OCI-M2 (cell line): ENCODE measurements around the gene SELENOP.
"Not testable (repeated sequence)": the region's sequence is repeated elsewhere in the genome, so short reads cannot be mapped to it uniquely, and the experiment has no call there.

Source experiments
- DNase-seq: peaks from one replicate; lab custom pipeline; 2025; ENCODE audit not compliant: unreplicated experiment; lab: John Stamatoyannopoulos, UW

SELENOP gene, protein sequence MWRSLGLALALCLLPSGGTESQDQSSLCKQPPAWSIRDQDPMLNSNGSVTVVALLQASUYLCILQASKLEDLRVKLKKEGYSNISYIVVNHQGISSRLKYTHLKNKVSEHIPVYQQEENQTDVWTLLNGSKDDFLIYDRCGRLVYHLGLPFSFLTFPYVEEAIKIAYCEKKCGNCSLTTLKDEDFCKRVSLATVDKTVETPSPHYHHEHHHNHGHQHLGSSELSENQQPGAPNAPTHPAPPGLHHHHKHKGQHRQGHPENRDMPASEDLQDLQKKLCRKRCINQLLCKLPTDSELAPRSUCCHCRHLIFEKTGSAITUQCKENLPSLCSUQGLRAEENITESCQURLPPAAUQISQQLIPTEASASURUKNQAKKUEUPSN

DNA sequence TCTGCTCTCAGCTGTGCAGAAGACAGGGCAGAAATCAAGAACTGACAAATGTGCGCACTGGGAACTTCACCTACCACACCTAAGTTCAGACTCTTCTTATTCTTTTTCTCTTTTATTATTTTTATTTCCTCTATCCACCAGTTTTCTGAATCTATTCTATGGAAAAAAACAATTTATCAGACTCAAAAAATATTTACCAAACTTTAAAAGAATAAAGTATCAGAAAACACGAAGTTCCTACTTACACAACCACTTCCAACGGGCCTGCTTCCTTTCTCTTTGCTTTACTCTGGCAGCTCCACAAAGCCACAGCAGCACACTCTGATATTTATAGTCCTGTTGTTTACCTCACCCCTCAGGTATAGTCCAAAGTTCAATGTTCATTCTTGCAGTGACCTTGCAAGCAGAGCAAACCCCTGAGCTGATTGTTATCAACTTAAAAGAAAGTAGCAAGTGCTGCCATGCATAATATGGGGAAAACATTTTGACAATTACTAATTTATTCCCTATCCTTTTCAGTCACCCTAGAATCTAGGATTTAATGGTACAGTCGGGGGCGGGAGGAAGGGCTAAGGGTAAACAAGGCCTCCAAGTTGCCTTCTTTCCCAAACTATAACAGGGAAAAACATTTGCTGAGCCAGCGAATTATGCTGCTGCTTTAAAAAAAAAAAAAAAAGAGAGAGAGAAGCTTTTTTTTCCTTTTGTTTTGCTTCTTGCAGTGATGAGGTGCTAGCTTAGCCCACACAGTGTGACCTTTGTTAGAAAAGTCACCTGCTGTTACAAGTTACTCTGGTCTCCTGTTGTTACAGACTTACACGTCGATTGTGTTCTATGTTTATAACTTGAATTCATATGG is at the start of gene SELENOP:
Gene SELENOP (minus strand): TSS at position 302 of the 856 bp plus-strand sequence. CDS start 3,539 bp downstream, outside the sequence.
- DNase-seq = no peak

DNA sequence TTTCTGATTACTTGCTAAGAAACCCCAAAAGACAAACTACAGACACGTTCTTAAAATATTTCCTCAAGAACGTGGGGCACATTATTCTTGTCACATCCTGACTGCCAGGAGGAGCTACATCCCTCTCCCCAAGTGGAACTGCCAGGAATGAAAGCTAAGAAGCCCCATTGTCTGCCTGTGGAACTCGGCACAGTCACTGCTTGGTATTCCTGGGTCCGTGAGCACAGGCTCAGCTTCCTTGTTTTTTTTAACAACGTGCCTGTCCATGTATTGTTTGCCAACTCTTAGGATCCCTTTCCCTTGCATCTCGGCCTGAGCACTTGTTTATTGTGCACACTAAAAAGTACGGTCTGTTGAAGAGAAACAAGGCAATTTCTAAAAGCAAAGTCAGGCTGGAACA is 47.0 kb upstream of the SELENOP start:
- DNase-seq = no peak

DNA sequence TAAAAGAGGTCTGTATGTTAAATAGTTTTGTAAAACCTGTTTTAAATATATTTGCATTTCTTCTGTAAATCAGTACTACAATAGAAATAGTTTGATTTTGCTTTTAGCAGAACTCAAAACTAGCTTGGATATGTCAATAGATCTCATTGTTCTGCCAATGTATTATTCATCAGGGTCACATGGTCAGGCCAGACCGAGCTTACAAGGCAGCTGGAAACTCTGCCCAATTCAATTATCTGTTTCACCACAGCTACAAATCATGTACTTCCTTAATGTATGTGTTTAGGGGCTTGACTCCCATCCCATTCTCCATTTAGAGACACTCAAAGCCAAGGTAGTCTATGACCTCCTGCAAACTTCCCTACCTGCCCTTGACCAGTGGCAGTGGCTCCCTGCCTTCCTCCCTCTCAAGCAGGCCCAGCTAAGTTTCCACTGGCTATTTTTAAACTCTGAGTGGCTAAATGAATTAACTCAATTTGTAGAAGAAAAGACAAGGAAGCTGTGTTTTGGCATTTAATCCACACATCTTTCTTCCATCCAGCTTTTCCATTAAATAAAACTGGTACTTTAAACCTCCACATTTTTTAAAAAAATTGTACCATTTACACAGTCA is 46.4 kb upstream of the SELENOP start:
- no peak for DNase-seq

DNA sequence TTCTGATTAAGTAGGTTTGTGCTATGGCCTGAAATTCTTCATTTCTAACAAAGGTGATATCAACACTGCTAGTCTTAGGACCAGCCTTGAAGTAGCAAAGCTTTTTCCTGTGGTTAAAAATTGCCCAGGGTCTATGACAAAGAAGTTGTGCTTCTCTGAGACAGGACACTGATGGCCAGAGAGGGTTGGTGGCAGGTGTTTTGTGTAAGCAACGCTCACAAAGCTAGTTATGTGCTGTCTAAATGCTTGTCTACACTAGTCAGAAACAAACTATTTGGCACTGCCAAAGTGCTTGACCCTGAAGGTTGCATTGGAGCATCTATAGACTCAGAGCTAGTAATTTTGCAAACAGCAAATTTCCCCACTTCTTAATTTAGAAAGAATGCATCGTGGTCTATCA is 44.1 kb upstream of the SELENOP start:
- DNase-seq = no peak

DNA sequence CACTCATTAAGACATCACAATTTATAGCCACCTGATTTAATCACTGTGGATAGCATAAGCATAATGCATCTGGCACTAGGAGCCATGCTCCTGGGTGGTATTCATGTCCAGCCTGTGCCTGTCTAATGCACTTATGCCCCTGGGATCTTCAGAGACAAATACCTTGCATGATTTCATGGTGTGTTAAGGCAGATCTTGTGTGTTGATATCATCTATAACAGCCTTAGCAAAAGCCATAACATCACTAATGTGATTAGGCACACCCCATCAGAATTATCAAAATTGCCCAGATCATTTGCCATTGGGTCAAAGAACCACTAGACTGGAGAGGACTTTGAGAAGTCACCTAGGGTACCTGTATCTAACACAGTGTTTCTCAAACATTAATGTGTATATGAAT is 43.7 kb upstream of the SELENOP start:
- DNase-seq = no peak

DNA sequence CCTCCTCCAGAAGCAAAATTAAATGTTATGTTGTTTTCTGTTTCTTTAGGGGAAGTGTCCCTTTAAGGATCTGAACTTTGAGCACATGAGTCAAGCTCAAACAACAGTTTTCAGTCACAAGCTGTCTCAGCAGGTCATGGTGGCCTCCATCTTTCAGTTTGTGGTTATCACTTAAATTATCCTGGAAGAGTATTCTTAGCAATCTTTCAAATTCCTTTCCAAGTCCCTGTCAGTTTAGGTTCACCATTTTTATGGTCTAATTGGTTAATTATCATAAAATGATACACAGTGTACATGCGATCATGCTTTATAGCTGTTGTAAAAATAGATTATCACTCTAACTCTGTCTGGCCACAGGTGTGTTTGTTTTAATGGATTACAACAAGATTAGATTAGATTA is 43.1 kb upstream of the SELENOP start:
- no peak for DNase-seq

DNA sequence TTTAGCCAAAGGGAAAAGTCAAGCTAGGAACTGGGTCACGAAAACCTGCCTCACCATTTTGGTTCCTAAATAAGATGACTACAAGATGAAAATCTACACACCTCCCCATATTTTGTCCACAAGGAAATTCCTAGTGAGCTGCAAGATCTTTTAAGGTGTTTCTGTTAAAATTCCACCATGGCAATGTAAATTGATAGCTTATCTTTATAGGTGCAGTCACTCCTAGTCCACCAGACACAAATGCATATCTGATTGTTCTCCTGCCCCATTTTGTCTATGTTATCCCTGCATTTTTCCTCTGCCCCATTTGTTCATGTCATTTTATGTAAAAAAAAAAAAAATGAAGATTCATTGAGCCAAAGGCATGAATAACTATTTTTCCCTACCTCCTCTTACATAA is 41.1 kb upstream of the SELENOP start:
- no peak for DNase-seq

DNA sequence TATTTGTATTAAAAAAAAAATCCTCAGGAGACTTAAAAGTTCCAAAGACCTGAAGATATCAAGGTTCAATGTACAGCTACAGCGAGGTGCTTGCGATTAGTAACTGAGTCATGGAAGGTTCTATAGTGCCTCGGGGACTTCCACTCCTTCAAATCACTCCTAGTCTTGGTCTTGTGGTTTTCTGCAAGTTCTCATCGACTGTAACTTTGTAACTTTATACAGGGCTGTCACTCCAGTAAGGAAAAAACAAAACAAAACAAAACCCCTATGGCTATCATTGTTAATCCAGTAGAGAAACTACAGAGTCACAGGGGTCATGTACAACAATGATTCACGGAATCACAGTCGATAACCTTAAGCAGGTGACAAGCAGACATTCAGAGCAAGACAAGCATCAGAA is 39.8 kb upstream of the SELENOP start:
- DNase-seq = no peak

DNA sequence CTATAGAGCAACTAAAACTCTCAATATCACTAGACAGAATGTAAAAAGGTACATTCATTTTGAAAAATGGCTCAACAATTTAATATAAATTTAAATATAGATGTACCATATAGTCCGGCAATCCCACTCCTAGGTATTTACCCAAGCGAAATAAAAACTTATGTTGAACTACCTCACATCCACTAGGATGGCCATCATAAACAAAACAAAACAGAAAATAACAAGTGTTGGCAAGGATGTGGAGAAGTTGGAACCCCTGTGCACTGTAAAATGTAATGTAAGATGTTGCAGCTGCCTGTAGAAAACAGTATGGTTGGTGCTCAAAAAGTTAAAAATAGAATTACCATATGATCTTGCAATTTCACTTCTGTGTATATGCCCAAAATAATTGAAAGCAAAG is 36.9 kb upstream of the SELENOP start:
- no peak for DNase-seq

DNA sequence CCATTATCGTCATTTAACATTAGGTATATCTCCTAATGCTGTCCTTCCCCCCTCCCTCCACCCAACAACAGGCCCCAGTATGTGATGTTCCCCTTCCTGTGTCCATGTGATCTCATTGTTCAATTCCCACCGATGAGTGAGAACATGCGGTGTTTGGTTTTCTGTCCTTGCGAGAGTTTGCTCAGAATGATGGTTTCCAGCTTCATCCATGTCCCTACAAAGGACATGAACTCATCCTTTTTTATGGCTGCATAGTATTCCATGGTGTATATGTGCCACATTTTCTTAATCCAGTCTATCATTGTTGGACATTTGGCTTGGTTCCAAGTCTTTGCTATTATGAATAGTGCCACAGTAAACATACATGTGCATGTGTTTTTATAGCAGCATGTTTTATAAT is 32.7 kb upstream of the SELENOP start:
- not testable (repeated sequence) for DNase-seq

DNA sequence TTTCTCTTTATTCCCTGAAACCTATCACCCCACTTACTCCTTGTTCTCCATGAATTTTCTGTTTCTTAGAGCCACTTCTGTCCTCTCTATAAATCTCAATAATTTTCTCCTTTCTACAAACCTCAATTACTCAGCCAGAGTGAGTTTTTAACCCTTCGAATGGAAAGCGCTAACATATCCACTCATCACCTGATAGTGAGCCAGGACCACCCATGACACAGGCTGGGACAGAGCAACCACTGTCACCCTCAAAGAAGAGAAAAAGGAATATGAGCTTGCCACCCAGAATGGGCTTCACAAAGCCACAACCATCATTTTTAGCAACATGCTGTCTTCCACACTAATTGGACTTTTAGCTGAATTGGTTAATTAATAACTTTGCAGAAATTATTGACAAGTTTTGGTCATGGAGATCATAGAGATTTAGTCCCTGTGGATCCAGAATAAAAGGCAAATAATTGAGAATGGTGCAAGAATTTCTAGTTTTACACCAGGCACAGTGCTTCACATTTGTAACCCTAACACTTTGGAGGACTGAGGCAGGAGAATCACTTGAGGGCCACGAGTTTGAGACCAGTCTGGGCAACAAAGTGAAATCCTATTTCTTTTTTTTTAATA is 32.1 kb upstream of the SELENOP start:
- DNase-seq = no peak

DNA sequence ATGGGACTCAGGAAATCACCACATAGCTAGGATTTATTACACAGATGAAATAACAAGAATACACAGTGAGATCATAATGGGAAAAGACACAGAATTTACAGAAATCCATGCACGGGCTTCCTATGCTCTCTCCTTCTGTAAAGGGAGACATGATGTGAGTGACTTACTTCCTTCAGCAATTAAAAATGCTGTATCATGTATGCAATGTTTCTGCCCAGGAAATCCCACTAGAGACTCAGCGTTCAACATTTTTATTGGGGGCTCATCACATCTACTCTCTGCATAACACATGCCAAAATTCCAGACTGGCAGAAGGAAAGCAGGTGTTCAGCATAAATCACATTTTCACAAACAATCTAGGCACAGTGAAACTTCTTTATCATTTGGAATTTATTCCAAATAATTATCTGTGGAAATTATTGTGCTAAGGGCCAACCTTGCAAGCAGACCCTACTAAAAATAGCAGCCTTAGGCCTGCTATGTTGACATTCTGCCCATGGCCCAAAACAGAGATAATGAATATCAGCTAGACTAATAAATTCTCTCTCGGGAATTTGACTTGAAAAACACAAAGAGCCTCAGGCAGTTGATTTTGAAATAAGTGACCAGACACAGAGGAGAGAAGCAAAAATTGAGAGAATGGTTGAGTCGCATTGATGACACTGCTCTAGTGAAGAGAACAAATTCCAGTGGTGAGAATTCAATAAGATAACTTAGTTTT is 31.4 kb upstream of the SELENOP start:
- no peak for DNase-seq

DNA sequence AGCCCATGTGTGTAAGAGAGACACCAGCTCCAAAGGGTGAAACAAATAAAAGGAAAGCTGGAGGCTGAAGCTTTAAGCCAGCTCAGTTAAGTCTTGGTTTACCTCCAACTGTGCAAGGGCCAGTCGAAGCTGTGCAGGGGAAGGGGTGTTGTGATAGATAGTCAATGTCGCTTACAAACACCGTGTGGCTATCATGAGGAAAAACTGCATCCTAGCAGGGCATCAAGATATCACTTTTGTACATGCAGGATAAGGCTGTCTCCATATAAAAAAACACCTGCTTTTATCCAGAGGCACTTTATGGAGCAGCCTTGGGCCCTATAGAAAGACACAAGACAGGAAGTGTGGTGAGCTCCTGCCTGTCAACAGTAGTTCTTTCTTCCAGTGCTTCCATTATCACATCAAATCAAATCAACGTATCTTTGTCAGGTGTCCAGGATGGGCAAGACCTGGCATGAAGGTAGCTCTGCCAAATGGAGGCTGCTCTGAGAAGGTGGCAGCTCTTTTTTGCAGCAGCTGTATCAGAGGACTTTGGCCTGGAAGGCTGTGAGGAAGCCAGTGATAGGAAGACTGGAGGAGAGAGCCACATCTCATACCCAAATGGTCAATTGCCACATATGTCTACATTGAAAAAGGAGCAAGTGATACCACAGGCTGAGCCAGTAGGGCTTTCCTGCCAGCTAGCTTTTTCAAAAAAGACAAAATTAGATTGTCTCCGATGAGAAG is 29.3 kb upstream of the SELENOP start:
- no peak for DNase-seq

DNA sequence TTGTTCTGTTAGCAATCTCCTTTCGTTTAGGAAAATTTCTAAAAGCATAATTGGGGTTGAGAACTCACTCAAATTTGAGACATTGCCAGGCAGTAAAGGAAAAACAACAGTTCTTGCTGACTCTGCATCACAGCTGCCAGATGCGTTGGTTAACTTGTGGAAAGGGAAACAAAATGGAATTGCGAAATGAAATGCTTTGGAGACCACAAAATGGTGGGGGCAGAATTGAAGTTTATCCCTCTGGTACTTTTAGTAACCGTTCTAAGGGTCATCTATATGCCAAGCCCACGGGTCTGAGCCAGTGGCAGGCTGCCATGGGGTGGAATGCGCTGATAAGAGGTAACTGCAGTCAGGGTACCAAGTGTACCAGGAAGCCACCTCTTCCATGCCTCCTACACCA is 28.6 kb upstream of the SELENOP start:
- DNase-seq = no peak

DNA sequence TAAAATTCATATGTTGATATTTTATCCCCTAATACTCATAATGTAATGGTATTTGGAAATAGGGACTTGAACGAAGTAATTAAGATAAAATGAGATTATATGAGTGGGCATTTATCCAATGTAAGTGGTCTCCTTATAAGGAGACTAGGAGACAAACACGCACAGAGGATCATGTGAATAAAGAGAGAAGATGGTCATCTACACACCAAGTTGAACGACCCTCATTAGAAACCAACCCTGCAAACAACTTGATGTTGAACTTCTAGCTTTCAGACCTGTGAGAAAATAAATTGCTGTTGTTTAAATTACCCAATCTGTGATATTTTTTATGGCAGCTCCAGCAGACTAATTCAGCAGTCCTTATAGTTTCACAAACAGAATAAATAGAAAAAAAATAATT is 27.5 kb upstream of the SELENOP start:
- no peak for DNase-seq

DNA sequence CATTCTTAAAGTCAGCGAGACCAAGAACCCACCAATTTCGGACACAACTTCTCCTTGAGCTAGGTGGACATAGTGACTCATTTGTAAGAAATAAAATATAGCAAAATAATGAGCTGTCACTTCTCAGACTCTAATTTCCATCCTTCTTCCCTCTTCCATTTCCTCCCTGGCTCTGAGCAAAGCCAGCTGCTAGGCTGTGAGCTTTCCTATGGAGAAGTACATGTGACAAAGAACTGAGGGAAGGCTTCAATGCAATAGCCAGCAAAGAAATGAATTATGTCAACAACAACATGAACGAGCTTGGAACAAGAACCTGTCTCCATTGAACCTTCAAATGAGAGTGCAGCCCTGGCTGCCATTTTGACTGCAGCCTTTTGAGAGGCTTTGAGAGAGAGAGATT is 25.9 kb upstream of the SELENOP start:
- no peak for DNase-seq

DNA sequence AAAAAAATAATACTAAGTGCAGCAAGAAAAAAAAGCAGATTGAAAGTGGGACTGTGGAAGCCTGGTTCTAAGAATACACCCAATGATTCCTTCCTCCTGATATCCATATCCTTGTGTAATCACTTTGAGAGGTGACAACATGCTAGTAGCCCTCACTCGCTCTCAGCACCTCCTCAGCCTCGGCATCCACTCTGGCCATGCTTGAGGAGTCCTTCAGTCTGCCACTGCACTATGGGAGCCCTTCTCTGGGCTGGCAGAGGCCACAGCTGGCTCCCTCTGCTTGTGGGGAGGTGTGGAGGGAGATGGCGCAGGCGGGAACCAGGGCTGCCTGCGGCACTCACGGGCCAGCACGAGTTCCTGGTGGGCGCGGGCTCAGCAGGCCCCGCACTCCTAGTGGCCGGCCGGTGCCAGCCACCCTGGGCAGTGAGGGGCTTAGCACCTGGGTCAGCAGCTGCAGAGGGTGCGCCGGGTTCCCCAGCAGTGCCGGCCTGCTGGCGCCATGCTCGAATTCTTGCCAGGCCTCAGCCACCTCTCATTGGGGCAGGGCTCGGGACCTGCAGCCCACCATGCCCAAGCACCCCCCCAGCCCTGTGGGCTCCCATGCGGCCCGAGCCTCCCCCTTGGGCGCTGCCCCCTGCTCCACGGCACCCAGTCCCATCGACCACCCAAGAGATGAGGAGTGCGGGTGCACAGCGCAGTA is 24.5 kb upstream of the SELENOP start:
- DNase-seq = no peak

DNA sequence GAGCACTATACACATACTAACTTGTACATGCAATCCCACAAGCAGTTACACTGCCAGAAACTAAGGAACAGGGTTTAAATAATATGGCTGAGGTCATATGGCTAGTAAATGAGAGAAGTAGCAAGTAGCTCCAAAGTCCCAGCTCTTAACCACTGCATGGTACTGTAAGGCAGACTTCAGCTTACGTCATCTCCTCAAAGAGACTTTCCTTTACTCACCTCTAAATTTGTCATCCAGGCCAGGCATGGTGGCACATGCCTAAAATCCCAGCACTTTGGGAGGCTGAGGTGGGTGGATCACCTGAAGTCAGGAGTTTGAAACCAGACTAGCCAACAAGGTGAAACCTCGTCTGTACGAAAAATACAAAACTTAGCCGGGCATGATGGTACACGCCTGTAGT is 20.4 kb upstream of the SELENOP start:
- no peak for DNase-seq

DNA sequence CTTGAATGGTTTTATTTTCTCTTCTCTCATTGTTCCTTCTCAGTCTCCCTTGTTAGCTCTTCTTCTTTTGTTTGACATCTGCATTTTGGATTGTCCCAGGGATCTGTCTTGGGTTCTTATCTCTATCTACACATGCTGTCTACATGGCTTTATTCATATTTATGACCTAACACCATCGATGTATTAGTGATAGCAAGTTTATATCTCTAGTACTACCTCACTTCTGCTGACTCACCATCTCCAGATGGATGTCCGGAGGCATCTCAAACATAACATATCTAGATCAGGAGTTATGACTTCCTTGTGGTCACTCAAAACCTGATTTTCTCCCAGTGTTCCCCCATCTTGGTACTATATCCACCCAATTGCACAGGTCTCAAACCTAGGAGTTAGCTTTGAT is 19.2 kb upstream of the SELENOP start:
- DNase-seq = no peak

DNA sequence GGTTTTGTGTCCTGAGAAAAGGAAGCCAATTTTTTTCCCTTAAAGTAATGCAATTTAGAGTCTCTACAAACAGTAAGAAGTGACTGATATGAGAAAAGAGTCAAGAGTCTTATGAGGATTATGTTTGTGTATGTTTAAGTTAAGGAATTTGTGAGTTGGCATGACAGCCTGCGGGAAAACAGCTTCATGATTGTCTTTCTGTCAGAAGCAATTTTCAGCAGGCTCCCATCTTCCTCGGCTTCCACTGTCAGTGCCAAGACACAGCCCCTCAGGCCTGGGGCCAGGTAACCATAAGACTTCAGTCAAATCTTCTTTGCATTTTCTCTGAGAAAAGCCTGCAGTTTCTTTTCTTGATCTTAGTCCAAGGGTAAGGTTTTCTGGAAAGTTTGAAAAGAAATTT is 17.0 kb upstream of the SELENOP start:
- DNase-seq = no peak
